ENCODE results near the gene PRTN3.
"Not testable (repeated sequence)": the region's sequence is repeated elsewhere in the genome, so short reads cannot be mapped to it uniquely, and the experiment has no call there.

PRTN3 gene

GRCh38 chr19:849195-849594 is 8.4 kb downstream of the PRTN3 start:
- DNase-seq: not testable (repeated sequence)

- DNase-seq: no peak
These were observed 9.6 kb downstream of the PRTN3 start for GRCh38 chr19:850221-850978.

GRCh38 chr19:850979-851335 is 10.2 kb downstream of the PRTN3 start:
- no peak for DNase-seq

GRCh38 chr19:852136-853013 is 11.6 kb downstream of the PRTN3 start, which contains the start of gene ELANE:
ELANE (plus strand) TSS chr19:852303; CDS start chr19:852329, 26 bp downstream.
- DNase-seq: no peak

GRCh38 chr19:853014-853585 is 12.3 kb downstream of the PRTN3 start:
- DNase-seq: no peak

- DNase-seq: not testable (repeated sequence)
These were observed 12.9 kb downstream of the PRTN3 start for GRCh38 chr19:853614-854220.

- DNase-seq: no peak
These were observed 13.8 kb downstream of the PRTN3 start for GRCh38 chr19:854549-854948.

GRCh38 chr19:855142-855541 is 14.3 kb downstream of the PRTN3 start:
- DNase-seq: no peak

GRCh38 chr19:855566-856120 is 14.8 kb downstream of the PRTN3 start:
- DNase-seq: no peak

- no peak for DNase-seq
These were observed 17.5 kb downstream of the PRTN3 start for GRCh38 chr19:858284-858683.

GRCh38 chr19:858868-859843 is 18.4 kb downstream of the PRTN3 start, which contains the start of gene CFD:
CFD (plus strand) TSS chr19:859664; CDS start chr19:859690, 26 bp downstream.
- no peak for DNase-seq

GRCh38 chr19:861141-861755 is 20.4 kb downstream of the PRTN3 start:
- DNase-seq: no peak

GRCh38 chr19:861756-862580 is 21.2 kb downstream of the PRTN3 start:
- peak; percentile 47 for DNase-seq

GRCh38 chr19:862581-863314 is 21.9 kb downstream of the PRTN3 start:
- peak; percentile 73 for DNase-seq

GRCh38 chr19:863315-863620 is 22.5 kb downstream of the PRTN3 start:
- DNase-seq: no peak

- DNase-seq: no peak
These were observed 26.0 kb downstream of the PRTN3 start for GRCh38 chr19:866769-867300.

- DNase-seq: no peak
These were observed 26.5 kb downstream of the PRTN3 start for GRCh38 chr19:867301-867793.

GRCh38 chr19:867855-868457 is 27.2 kb downstream of the PRTN3 start:
- no peak for DNase-seq
